GM23338 (cell line): ENCODE results near the gene ZFR2.

Experiments
- CREB1 ChIP-seq: fragments of 250-450 bp; sonication (Bioruptor Pico); IDR thresholded peaks from 2 replicates; pipeline ENCODE4 v1.5.0; 2020; ENCODE audit warnings: low read depth, mild to moderate bottlenecking, moderate library complexity
- CTCF ChIP-seq, 2 experiments: fragments of 200-600 bp in 1 of 2; sonication (generic) in 1 of 2; conservative IDR thresholded peaks; 2 replicates each; pipeline versions ENCODE4 v1.5.1 to v1.6.1; 2016 to 2017; ENCODE audit warnings: antibody characterized with exemption in 2 of 2, low read depth in 2 of 2, mild to moderate bottlenecking in 2 of 2, moderate library complexity in 1 of 2
- ETS1 ChIP-seq: IDR thresholded peaks from 2 replicates; pipeline ENCODE4 v1.6.1; 2016; ENCODE audit warnings: antibody characterized with exemption
- EZH2 ChIP-seq: fragments of 200-600 bp; sonication (generic); IDR thresholded peaks from one replicate; pipeline ENCODE4 v1.8.0; 2017; ENCODE audit warnings: antibody characterized with exemption, mild to moderate bottlenecking, low read depth; ENCODE audit not compliant: unreplicated experiment
- EZH2phosphoT487 ChIP-seq: fragments of 200-600 bp; sonication (generic); IDR thresholded peaks from one replicate; pipeline ENCODE4 v1.8.1; 2018; ENCODE audit warnings: antibody characterized with exemption; ENCODE audit not compliant: unreplicated experiment
- JUNB ChIP-seq: IDR thresholded peaks from one replicate; pipeline ENCODE4 v1.6.1; 2016; ENCODE audit warnings: antibody characterized with exemption; ENCODE audit not compliant: unreplicated experiment
- POLR2AphosphoS5 ChIP-seq: IDR thresholded peaks from 2 replicates; pipeline ENCODE4 v1.6.1; 2016; ENCODE audit warnings: antibody characterized with exemption, low read depth
- REST ChIP-seq: IDR thresholded peaks from one replicate; pipeline ENCODE4 v1.6.1; 2018; ENCODE audit warnings: antibody characterized with exemption; ENCODE audit not compliant: unreplicated experiment
- ZNF331 ChIP-seq: fragments of 250-450 bp; sonication (Bioruptor Pico); IDR thresholded peaks from 2 replicates; pipeline ENCODE4 v1.5.0; 2020; ENCODE audit warnings: low read depth, mild to moderate bottlenecking, moderate library complexity

- TF ChIP-seq CTCF (conservative IDR thresholded peaks at IDR 0.05; ENCODE audit: low read depth in 2 of 2) = no peak
- no peak for TF ChIP-seq POLR2AphosphoS5
- no peak for TF ChIP-seq EZH2
- no peak for TF ChIP-seq REST
- no peak for TF ChIP-seq EZH2phosphoT487
- TF ChIP-seq JUNB = no peak
- TF ChIP-seq ZNF331 (CRISPR knock-in tag) = no peak
- no peak for TF ChIP-seq CREB1
- TF ChIP-seq ETS1 = no peak
These were observed 101.8 kb downstream of the ZFR2 start for GRCh38 chr19:3767050-3767449.
